ENCODE results near the gene AMOTL1. TPM values are rescaled to one million over a fixed set of nuclear protein-coding genes. Genes with fewer than 3 reads are reported as not detected.

Gene AMOTL1
- total and polyA plus RNA-seq, 11 donors: 6.2 to 76.0 (median 50.9) TPM

DNA sequence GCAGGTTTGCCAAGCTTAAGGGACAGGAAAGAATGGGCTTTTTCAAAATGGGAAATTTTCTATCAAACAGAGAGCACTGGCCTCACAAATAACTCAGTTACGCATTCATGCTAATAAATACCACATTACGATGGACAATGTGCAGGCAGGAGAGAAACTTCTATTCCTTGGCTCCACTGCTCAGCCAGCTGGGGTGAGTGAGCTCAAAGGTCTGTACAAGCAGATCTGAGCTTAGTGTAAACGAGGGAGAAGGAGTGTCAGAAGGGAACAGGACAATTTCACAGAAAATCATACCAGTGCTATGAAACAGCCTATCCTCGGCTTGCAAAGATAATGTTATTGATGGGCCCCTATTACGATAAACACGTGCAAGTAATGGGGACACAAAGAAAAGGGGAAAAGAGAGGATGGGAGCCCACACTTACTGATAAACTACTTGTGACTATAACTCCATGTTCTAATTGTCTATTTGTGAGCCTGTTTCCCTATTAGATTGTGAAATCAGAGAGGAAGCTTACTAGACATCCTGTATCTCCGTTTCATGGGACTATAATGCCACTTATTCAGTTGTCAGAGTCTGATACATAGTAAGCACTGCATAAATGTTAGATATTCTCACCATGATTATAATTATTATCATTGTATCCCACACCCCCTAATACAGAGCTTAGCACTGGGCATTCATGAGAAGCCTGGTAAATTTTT, 46.3 kb downstream of the AMOTL1 start:
- no peak for TF ChIP-seq POLR2A (IDR thresholded peaks at IDR 0.05)
- TF ChIP-seq, protein P1, sequence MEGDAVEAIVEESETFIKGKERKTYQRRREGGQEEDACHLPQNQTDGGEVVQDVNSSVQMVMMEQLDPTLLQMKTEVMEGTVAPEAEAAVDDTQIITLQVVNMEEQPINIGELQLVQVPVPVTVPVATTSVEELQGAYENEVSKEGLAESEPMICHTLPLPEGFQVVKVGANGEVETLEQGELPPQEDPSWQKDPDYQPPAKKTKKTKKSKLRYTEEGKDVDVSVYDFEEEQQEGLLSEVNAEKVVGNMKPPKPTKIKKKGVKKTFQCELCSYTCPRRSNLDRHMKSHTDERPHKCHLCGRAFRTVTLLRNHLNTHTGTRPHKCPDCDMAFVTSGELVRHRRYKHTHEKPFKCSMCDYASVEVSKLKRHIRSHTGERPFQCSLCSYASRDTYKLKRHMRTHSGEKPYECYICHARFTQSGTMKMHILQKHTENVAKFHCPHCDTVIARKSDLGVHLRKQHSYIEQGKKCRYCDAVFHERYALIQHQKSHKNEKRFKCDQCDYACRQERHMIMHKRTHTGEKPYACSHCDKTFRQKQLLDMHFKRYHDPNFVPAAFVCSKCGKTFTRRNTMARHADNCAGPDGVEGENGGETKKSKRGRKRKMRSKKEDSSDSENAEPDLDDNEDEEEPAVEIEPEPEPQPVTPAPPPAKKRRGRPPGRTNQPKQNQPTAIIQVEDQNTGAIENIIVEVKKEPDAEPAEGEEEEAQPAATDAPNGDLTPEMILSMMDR (IDR thresholded peaks at IDR 0.05): no peak
- Histone ChIP-seq H3K36me3 (peaks cover 0 to 32% (median 9%) of the 10 kb centered on the region in 9 donors), H3K27ac (peak overlapping the region in 8 of 12 donors; percentile 2 to 61 (median 22)), H3K9me3 (peaks cover 0 to 10% (median 0%) of the 10 kb centered on the region in 12 donors), H3K27me3 (no peaks in the 10 kb centered on the region), H3K4me1 (peaks cover 0 to 13% (median 0%) of the 10 kb centered on the region in 12 donors), H3K4me3 (no peak overlapping the region)
- ATAC-seq: peak; percentile 56 to 92 (median 70)
- peak in 1 of 5 donors; percentile 20 for DNase-seq
- WGBS, 4 donors: 73 to 83% (median 77%) methylated on average over 7 of the region's 7 CpGs
- intact Hi-C loops (cut with DNase I): no loop called here

DNA sequence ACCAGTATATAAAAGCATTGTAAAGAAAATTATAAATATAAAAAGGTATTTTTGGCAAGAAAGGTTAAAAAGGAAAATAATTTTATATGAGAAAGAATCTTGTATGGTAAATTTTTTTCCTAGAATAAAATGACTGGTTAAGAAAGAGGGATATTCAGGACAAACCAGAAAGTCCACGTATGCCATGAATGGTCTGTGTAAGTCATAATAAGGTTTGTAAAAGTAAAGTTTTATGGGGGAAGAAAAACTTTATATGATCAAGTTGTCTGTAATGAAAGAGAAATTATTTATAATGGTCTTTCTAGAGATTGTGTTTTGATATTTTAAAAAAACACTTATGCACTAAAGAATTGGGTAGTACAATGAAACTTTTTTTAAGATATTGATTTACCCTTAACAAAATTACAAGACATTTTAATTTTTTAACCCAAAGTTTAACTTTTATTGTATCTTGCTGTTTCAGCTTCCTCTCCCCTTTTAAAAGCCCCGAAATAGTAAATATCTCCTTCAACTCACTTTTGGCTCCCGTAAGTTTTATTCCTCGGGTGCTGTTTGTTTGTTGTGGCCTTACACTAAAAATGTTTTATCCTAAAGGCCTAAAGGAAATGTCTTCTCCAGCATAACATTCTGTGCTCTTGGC, 47.7 kb downstream of the AMOTL1 start:
- Histone ChIP-seq H3K36me3 (peaks cover 0 to 41% (median 13%) of the 10 kb centered on the region in 9 donors), H3K9me3 (peaks cover 0 to 10% (median 0%) of the 10 kb centered on the region in 12 donors), H3K4me1 (peaks cover 0 to 13% (median 0%) of the 10 kb centered on the region in 12 donors), H3K27ac (no peak overlapping the region), H3K27me3 (no peaks in the 10 kb centered on the region), H3K4me3 (no peak overlapping the region)
- DNase-seq (no peak), ATAC-seq (no peak)
- intact Hi-C loops (cut with DNase I): no loop called here
- 90 to 96% (median 94%) methylated on average over 4 of the region's 4 CpGs for WGBS, 4 donors
- TF ChIP-seq, protein P1 (IDR thresholded peaks at IDR 0.05): no peak
- TF ChIP-seq POLR2A (IDR thresholded peaks at IDR 0.05): no peak

DNA sequence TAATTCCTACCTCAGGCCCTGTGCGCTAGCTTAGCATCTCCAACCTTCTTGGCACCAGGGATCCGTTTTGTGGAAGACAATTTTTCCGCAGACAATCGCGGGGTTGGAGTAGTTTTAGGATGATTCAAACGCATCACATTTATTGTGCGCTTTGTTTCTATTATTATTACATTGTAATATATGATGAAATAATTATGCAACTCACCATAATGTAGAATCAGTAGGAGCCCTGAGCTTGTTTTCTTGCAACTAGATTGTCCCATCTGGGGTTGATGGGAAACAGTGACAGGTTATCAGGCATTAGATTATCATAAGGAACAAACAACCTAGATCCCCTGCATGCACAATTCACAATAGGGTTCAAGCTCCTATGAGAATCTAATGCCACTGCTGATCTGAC, 52.3 kb downstream of the AMOTL1 start:
- peaks cover 0 to 23% (median 0%) of the 10 kb centered on the region in 12 donors for H3K4me1 ChIP-seq
- no peaks in the 10 kb centered on the region for H3K27me3 ChIP-seq
- H3K9me3 ChIP-seq: peaks cover 0 to 7% (median 0%) of the 10 kb centered on the region in 12 donors
- ATAC-seq (no peak), DNase-seq (no peak)
- H3K36me3 ChIP-seq: peaks cover 0 to 73% (median 34%) of the 10 kb centered on the region in 9 donors
- intact Hi-C loops (cut with DNase I): loop anchor here in 2 of 10 donors (2.0 to 10.0 kb wide), 2 partner anchors 14 to 64 kb away; no protein-coding TSS in a partner anchor
- no peak overlapping the region for H3K27ac ChIP-seq
- 95 to 100% (median 97%) methylated on average over 7 of the region's 7 CpGs for WGBS, 4 donors
- TF ChIP-seq, protein P1 (IDR thresholded peaks at IDR 0.05): no peak
- no peak for TF ChIP-seq POLR2A (IDR thresholded peaks at IDR 0.05)
- no peak overlapping the region for H3K4me3 ChIP-seq

DNA sequence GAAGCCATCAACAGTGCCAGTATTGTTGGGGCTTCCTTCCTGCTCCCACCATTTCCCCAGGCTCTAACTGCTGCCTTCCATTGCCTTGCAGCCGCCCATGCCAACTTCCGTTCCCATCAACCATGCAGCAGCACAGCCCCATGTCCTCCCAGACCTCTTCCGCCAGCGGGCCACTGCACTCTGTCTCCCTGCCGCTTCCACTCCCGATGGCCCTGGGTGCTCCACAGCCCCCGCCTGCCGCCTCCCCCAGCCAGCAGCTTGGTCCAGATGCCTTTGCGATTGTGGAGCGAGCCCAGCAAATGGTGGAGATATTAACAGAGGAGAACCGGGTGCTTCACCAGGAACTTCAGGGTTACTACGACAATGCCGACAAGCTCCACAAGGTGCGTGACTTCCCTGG, 53.3 kb downstream of the AMOTL1 start:
- no peaks in the 10 kb centered on the region for H3K27me3 ChIP-seq
- no peak overlapping the region for H3K4me3 ChIP-seq
- no peaks in the 10 kb centered on the region for H3K9me3 ChIP-seq
- ATAC-seq: no peak
- H3K4me1 ChIP-seq: peaks cover 0 to 19% (median 0%) of the 10 kb centered on the region in 12 donors
- peaks cover 0 to 76% (median 34%) of the 10 kb centered on the region in 9 donors for H3K36me3 ChIP-seq
- DNase-seq: no peak
- WGBS, 4 donors: 96 to 99% (median 97%) methylated on average over 14 of the region's 14 CpGs
- H3K27ac ChIP-seq: no peak overlapping the region
- TF ChIP-seq, protein P1 (IDR thresholded peaks at IDR 0.05): no peak
- TF ChIP-seq POLR2A (IDR thresholded peaks at IDR 0.05): no peak
- intact Hi-C loops (cut with DNase I): loop anchor here in 2 of 10 donors (2.0 to 10.0 kb wide), 2 partner anchors 13 to 63 kb away; no protein-coding TSS in a partner anchor
